ENCODE results near the gene ZNF860. TPM values are rescaled to one million over a fixed set of nuclear protein-coding genes. Genes with fewer than 3 reads are reported as not detected.

ZNF860 gene
- total and polyA plus RNA-seq, 2 donors (not counting 3 experiments of a cell fraction or from before 2014, with no cell fraction given): 0.19 to 0.73 TPM

DNA sequence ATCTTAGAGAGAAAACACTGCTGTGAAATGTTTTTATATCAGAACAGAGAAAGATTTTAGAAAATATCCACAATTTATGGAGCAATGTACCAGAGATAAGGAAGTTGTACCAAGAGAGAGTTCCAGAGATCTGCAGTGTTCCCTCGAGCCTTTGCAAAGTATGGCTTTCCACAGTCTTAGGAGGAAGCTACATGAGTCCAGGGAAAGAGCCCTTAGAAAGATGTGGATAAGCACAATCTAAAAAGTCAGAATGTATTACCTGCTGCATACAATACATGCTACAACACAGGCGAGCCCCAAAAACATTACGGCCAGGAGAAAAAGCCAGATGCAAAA is 56.4 kb downstream of the ZNF860 start:
- no peaks in the 10 kb centered on the region for H3K79me2 ChIP-seq (ENCODE audit: control insufficient read depth, insufficient read depth, low read length)
- H3K9me3 ChIP-seq (replicated peaks; ENCODE audit: control insufficient read depth, insufficient read depth, low read length): no peaks in the 10 kb centered on the region
- H3K9me1 ChIP-seq (replicated peaks; ENCODE audit: control insufficient read depth, extremely low read depth, insufficient read depth, low read length): no peaks in the 10 kb centered on the region
- BruUV-seq (replicated peaks): no TSS peak
- FAIRE-seq: no peak
- POLR2A ChIA-PET: no interaction called here
- dilution Hi-C loops (cut with MboI; ENCODE audit: extremely low pct_ligation_motif_present, low sequenced_read_pairs) (no loop called here), intact Hi-C loops (cut with micrococcal nuclease) (no loop called here)
- H2AFZ ChIP-seq (ENCODE audit: low read depth, low read length): no peak overlapping the region
- no peak overlapping the region for H3K9ac ChIP-seq (replicated peaks; ENCODE audit: extremely low read depth, insufficient read depth, low read length)
- TF ChIP-seq GATA2 (IDR thresholded peaks at IDR 0.05; ENCODE audit: insufficient read depth, insufficient read length, low read depth, low read length): no peak
- TF ChIP-seq FOS (IDR thresholded peaks at IDR 0.05; ENCODE audit: borderline replicate concordance, insufficient read depth, low read length): no peak
- TF ChIP-seq, protein P1, sequence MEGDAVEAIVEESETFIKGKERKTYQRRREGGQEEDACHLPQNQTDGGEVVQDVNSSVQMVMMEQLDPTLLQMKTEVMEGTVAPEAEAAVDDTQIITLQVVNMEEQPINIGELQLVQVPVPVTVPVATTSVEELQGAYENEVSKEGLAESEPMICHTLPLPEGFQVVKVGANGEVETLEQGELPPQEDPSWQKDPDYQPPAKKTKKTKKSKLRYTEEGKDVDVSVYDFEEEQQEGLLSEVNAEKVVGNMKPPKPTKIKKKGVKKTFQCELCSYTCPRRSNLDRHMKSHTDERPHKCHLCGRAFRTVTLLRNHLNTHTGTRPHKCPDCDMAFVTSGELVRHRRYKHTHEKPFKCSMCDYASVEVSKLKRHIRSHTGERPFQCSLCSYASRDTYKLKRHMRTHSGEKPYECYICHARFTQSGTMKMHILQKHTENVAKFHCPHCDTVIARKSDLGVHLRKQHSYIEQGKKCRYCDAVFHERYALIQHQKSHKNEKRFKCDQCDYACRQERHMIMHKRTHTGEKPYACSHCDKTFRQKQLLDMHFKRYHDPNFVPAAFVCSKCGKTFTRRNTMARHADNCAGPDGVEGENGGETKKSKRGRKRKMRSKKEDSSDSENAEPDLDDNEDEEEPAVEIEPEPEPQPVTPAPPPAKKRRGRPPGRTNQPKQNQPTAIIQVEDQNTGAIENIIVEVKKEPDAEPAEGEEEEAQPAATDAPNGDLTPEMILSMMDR (IDR thresholded peaks at IDR 0.05; ENCODE audit: extremely low read depth in 1 of 2, insufficient read depth in 1 of 2, low read depth in 1 of 2, low read length in 2 of 2): no peak
- no peak for TF ChIP-seq POLR2A (IDR thresholded peaks at IDR 0.05; ENCODE audit: low read depth, low read length)
- no peak for TF ChIP-seq POLR2AphosphoS5 (IDR thresholded peaks at IDR 0.05; ENCODE audit: insufficient read depth, low read depth, low read length)
- TF ChIP-seq MYC (IDR thresholded peaks at IDR 0.05; ENCODE audit: low read depth, low read length): no peak
- no peak for TF ChIP-seq JUN (IDR thresholded peaks at IDR 0.05; ENCODE audit: borderline replicate concordance, insufficient read depth, insufficient read length, low read depth)
- TF ChIP-seq, protein P2, sequence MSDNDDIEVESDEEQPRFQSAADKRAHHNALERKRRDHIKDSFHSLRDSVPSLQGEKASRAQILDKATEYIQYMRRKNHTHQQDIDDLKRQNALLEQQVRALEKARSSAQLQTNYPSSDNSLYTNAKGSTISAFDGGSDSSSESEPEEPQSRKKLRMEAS (IDR thresholded peaks at IDR 0.05; ENCODE audit: insufficient read depth, insufficient read length): no peak
- TF ChIP-seq EZH2 (IDR thresholded peaks at IDR 0.05; ENCODE audit: borderline replicate concordance, low read depth, low read length, severe bottlenecking): no peak
- no peak overlapping the region for H3K4me2 ChIP-seq (ENCODE audit: insufficient read depth, low read length)
- H3K36me3 ChIP-seq (ENCODE audit: control insufficient read depth in 2 of 2, extremely low read depth in 1 of 2, insufficient read depth in 2 of 2, low read length in 2 of 2): no peaks in the 10 kb centered on the region
- CTCF ChIA-PET: interaction anchor here (1.5 to 1.7 kb wide), 2 partner anchors 13 to 19 kb away, joined by 3 to 7 read pairs; no protein-coding TSS in a partner anchor
- no peaks in the 10 kb centered on the region for H3K4me1 ChIP-seq (ENCODE audit: control insufficient read depth, extremely low read depth, insufficient read depth, low read length)
- H3K27me3 ChIP-seq (ENCODE audit: control insufficient read depth in 2 of 2, insufficient read depth in 2 of 2, low read length in 2 of 2): peaks cover 0 to 4% of the 10 kb centered on the region in 2 experiments
- no peak overlapping the region for H3K27ac ChIP-seq (ENCODE audit: insufficient read depth, low read depth, low read length)
- H3K4me3 ChIP-seq (replicated peaks in 1 of 3; ENCODE audit: insufficient read depth in 1 of 3, low read depth in 1 of 3, low read length in 3 of 3): no peak overlapping the region
- H4K20me1 ChIP-seq (replicated peaks; ENCODE audit: control insufficient read depth, extremely low read depth, insufficient read depth, low read length): no peaks in the 10 kb centered on the region
- no peak for DNase-seq (ENCODE audit: low read depth, low spot score)

All from endothelial cell of umbilical vein (primary cell).